A673 (cell line): ENCODE measurements around the gene VPS26C.

ENCODE experiments used
- EZH2 ChIP-seq: fragments of 200-600 bp; sonication (generic); IDR thresholded peaks from 2 replicates; pipeline ENCODE4 v1.6.1; 2017; ENCODE audit warnings: borderline replicate concordance, low read depth, mild to moderate bottlenecking, mixed read lengths, antibody characterized with exemption, low read length; ENCODE audit not compliant: poor library complexity, severe bottlenecking
- TF ChIP-seq, protein P1 (sequence below): fragments of 300-800, 200-600 bp; sonication (generic); conservative IDR thresholded peaks from 2 replicates; pipeline ENCODE4 v1.5.1; 2017; ENCODE audit warnings: low read depth, mild to moderate bottlenecking, antibody characterized with exemption, low read length, moderate library complexity, mixed read lengths

DNA sequence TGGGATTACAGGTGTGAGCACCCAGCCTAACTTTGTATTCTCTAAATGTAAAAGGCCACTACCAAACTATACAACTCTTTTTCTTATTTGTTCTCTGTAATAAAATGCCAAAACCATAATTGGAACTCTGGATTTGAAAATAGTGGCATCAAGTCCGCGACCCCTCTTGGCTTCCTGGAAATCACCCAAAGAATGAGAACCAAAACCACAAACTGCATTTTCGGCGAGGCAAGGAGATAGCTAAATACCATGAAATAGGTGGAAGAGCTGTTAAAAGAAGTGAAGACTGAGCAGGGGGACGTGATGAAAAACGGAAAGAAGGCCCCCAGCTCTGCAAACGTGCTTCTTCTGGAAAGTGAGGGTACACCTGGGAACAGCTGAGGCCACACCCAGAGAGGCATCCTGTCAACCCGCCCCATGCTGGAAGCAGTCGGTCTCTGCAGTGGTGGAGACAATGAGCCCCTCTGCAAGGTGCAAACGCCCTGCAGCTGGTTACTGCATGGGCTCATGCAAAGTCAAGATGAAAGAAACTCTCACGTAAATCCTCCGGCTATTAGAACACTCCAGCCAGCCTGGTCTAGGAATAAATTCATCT, 22.5 kb downstream of the VPS26C start:
- TF ChIP-seq, protein P1, sequence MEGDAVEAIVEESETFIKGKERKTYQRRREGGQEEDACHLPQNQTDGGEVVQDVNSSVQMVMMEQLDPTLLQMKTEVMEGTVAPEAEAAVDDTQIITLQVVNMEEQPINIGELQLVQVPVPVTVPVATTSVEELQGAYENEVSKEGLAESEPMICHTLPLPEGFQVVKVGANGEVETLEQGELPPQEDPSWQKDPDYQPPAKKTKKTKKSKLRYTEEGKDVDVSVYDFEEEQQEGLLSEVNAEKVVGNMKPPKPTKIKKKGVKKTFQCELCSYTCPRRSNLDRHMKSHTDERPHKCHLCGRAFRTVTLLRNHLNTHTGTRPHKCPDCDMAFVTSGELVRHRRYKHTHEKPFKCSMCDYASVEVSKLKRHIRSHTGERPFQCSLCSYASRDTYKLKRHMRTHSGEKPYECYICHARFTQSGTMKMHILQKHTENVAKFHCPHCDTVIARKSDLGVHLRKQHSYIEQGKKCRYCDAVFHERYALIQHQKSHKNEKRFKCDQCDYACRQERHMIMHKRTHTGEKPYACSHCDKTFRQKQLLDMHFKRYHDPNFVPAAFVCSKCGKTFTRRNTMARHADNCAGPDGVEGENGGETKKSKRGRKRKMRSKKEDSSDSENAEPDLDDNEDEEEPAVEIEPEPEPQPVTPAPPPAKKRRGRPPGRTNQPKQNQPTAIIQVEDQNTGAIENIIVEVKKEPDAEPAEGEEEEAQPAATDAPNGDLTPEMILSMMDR, result no peak
- no peak for TF ChIP-seq EZH2
